Measurements from ENCODE around the gene COX4I2.
"Not testable (repeated sequence)": the region's sequence is repeated elsewhere in the genome, so short reads cannot be mapped to it uniquely, and the experiment has no call there.

GRCh38 chr20:31623123-31623505 is 14.6 kb upstream of the COX4I2 start:
- not testable (repeated sequence) for TF ChIP-seq EP300, POLR2A (IDR thresholded peaks at IDR 0.05)
